HG02623 (cell line): ENCODE measurements around the gene LRFN5.
"Not testable (repeated sequence)": the region's sequence is repeated elsewhere in the genome, so short reads cannot be mapped to it uniquely, and the experiment has no call there.

Experiments used
- ATAC-seq: cut with Tn5 transposase; IDR thresholded peaks from one replicate; pipeline ENCODE4 v1.9.1; 2021; ENCODE audit warnings: moderate library complexity; ENCODE audit not compliant: unreplicated experiment

The LRFN5 gene

DNA sequence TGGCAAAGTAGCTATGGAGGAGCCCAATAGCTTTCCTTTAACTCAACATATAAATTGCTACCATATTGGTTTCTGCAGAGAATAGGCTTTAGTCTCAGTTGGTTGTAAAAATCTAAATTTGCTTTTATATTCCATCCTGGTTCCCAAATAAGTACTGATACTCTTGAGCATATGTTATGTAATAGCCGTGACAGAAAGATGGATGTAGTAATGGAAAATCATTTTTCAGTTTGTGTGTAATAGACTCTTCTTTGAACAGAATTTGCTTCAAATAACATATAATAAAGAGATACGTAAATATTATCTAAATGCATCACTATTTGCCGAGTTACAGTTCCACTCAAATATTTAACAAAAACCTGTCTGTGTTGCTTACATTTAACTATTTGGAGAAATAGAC is 271.6 kb downstream of the LRFN5 start:
- ATAC-seq = no peak

DNA sequence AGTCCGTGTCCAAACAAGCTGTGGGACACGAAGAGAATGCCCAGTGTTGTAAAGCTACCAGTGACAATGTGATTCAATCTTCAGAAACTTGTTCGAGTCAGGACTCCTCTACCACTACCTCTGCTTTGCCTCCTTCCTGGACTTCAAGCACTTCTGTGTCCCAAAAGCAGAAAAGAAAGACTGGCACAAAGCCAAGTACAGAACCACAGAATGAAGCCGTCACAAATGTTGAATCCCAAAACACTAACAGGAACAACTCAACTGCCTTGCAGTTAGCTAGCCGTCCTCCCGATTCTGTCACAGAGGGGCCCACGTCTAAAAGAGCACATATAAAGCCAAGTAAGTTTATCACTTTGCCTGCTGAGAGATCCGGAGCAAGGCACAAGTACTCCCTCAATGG is 284.9 kb downstream of the LRFN5 start:
- no peak for ATAC-seq

DNA sequence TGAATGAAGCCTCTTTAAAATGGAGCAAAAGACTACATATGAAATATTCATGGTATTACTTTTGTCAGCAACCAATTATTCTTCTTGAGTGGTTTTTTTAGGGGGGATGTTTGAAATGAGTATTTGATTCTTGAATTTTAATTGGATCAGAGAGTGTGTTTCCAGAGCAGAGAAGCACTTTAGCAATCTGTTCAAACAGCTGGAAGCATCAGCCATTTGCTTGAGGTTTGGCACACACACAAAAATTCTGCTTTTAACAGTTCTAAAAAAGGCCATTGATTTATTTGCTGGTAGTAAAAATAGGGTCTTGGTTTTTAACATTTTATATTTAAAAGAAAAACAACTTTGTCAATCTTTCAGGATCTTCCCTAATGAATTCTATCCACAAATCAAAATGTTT is 292.7 kb downstream of the LRFN5 start:
- ATAC-seq = no peak

DNA sequence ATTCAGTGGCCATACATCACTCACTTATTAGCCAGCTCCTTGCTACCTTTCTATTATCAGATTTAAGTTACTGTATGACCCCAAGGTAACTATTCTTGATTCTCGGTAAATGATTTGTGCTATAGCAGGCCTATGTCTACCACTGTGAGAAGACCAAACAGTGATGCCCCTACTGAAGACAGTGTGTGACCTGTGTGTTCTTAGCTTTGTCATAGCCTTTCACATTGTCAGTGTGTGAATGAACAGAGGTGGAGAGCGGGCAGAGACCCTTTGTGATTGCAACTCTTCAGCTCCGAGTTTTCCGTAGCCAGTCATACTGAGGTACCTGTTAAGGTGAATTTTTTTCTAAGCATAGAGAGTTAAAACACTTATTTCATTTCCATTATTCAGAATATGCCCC is 294.0 kb downstream of the LRFN5 start:
- no peak for ATAC-seq

DNA sequence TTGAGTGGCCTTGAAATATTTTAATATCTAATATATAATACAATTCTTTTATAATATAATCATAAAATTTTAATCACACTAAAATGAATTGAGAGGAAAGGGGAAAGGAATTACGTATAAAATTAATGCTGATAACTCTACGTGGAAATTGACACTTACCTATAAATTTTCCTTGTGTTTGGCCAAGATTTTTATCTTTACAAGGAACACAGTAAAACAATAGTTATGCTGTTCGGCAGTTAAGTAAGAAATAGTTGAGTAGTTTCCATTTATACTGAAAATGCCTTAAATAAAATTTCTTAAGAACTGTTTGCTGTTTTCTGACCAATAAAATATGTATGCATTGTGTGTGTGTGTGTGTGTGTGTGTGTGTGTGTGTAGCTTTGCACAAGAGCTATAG is 294.4 kb downstream of the LRFN5 start:
- no peak for ATAC-seq

DNA sequence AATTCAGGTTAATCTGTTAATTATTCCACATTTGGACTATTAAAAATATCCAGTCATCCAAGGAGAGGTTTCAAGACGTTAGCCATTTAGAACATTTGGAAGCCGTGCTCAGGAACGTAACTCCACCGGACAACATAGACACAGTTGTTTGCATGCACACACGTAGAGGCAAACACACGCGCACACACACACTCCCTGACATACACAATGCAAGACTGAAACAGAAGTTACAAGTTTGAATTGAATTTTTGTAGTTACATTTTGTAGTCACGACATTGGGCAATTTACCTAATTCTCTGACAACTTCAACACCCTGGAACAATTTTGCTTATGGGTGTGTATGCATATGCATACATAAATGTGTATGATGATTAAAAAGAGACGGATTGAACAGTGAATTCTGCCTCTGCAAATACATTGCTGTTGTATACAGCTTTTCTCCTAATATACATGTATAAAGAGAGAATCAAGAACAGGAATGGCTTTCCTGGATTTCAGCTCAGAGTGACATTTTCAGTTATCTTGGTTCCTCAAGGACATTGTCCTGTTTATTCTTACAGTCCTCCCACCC is 298.8 kb downstream of the LRFN5 start:
- ATAC-seq = no peak

DNA sequence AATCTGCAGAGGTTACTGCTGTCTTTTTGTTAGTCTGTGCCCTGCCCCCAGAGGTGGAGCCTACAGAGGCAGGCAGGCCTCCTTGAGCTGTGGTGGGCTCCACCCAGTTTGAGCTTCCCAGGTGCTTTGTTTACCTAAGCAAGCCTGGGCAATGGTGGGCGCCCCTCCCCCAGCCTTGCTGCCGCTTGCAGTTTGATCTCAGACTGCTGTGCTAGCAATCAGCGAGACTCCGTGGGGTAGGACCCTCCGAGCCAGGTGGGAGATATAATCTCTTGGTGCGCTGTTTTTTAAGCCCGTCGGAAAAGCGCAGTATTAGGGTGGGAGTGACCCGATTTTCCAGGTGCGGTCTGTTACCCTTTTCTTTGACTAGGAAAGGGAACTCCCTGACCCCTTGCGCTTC is 304.5 kb downstream of the LRFN5 start:
- ATAC-seq = not testable (repeated sequence)

DNA sequence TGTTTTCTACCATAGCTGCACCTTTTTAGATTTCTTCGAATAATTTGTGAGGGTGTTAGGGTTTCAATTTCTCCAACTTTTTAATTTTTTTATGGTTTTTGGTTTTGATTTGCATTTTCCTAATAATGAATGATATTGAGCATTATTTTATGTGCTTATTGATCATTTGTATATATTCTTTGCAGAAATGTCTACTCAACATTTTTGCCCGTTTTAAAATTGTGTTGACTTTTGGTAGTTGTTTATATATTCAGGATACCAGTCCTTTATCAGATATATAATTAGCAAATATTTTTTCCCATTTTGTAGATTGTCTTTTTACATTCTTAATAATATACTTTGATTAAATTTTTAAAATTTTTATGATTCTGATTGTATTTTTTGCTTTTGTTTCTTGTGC is 306.7 kb downstream of the LRFN5 start:
- no peak for ATAC-seq

DNA sequence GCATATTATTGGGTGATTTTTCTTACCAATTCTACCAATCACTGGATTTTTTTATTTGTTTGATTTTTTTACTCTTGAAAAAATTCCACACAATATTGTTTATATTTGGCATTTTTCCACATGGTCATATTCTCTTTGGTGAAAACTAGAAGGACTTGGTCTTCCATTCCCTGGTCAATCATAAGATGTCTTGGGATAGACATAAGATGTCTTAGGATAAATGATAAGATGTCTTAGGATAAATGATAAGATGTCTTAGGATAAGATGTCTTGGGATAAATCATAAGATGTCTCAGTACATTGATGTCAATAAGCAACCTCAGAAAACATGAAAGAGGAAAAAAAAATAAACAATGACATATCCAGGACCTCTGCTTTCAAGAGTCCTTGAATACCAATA is 309.1 kb downstream of the LRFN5 start:
- ATAC-seq = no peak

DNA sequence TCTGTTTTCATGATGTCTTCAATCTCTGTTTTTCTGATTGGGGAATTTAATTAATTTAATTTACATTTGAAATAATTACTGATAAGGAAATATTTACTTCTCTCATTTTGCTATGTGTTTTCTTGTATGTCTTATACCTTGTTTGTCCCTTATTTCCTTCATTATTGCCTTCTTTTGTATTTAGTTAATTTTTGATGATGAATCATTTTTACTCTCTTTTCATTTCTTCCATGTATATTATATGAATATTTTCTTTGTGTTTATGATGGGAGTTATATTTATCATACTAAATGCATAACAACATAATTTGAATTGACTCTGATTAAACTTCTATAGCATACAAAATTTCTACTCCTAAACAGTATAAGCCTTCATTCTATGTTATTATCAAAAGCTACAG is 309.6 kb downstream of the LRFN5 start:
- ATAC-seq = no peak

DNA sequence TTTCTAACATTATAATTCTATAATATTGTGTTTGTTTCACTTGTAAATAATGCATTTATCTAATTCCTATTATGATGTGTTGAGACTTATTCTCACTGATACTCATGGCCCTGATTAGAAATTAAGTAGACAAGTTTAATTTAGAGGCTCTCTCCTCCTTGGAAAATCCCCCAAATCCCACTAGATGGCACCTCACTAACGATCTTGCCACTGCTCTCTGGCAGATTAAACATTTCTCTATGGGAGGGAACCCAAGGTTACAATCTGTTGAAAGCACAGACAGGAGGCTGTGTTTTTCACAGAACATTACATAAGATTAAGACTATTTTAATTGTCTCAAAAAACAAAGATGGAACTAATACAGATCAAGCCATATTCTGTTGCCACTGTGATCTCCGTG is 318.7 kb downstream of the LRFN5 start:
- no peak for ATAC-seq

DNA sequence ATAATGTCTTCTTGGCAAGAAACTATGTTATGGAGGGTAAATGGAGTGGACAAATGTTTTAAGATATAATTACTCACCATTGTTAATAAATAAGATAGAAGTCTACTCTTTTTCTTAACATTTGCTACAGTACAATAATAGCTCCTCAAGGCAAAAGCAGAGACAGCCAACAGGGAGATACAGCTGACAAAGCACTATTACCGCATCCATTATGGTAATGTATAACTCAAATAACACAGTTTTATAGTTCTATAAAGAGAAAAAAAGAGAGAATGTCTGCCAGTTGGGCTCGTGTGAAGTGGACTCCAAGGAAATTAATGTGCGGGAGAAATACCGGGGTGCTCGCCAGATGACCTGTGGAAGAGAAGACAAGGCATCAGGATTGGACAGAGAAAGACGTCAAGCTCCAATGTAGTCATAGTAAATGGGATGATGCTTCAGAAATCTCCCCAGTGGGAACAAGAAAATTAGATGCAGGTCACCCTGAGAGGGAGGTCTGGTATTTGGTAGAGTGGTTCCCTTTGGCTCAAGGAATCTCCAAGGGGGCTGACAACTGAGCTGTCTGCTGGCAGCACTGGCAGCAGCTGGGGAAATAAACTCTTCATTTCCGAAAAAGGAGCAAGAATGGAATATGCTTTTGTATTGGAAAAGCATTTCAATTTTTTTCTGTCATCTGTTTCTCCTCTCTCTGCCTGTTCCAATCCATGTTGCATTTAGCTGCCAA is 343.9 kb downstream of the LRFN5 start:
- ATAC-seq = no peak
